ENCODE results near the gene NOVA1.

- TF ChIP-seq POLR2A (IDR thresholded peaks at IDR 0.05) (no peak), CTCF (IDR thresholded peaks at IDR 0.05) (no peak)
Measured at GRCh38 chr14:26528415-26529182, 69.2 kb downstream of the NOVA1 start.
